HEK293 (cell line): ENCODE data around the gene SNAP47.

Experiments
- ATF2 ChIP-seq: fragments of 450-650 bp; formaldehyde crosslinking; IDR thresholded peaks from 2 replicates; pipeline ENCODE4 v1.5.1; 2016; ENCODE audit warnings: missing biosample characterization, missing genetic modification characterization, low read depth
- CTCF ChIP-seq: fragments of 450-650 bp; formaldehyde crosslinking; IDR thresholded peaks from 2 replicates; pipeline ENCODE4 v1.5.1; 2016; ENCODE audit warnings: missing biosample characterization, missing genetic modification characterization
- HOXD13 ChIP-seq: sonication (generic); formaldehyde crosslinking; IDR thresholded peaks from 2 replicates; pipeline ENCODE4 v1.8.0; 2022; ENCODE audit warnings: missing genetic modification reagents, borderline replicate concordance
- KLF9 ChIP-seq: fragments of 450-650 bp; formaldehyde crosslinking; IDR thresholded peaks from 2 replicates; pipeline ENCODE4 v1.5.1; 2016; ENCODE audit warnings: missing biosample characterization, missing genetic modification characterization, low read depth
- ZNF19 ChIP-seq: fragments of 450-650 bp; formaldehyde crosslinking; IDR thresholded peaks from 2 replicates; pipeline ENCODE4; 2016; ENCODE audit warnings: missing biosample characterization, missing genetic modification characterization, low read depth
- ZNF362 ChIP-seq: fragments of 450-650 bp; formaldehyde crosslinking; IDR thresholded peaks from 2 replicates; pipeline ENCODE4 v1.5.1; 2016; ENCODE audit warnings: missing biosample characterization, missing genetic modification characterization
- ZNF530 ChIP-seq: fragments of 450-650 bp; formaldehyde crosslinking; IDR thresholded peaks from 2 replicates; pipeline ENCODE4 v1.5.1; 2016; ENCODE audit warnings: low read depth, missing biosample characterization, missing genetic modification characterization
- TF ChIP-seq, protein P1 (sequence below): fragments of 450-650 bp; formaldehyde crosslinking; IDR thresholded peaks from 2 replicates; pipeline ENCODE4 v1.5.1; 2016; ENCODE audit warnings: missing biosample characterization, missing genetic modification characterization

- no peak for TF ChIP-seq KLF9 (tag by site-specific recombination)
- TF ChIP-seq ZNF530 (tag by site-specific recombination) = no peak
- TF ChIP-seq CTCF (tag by site-specific recombination) = no peak
- TF ChIP-seq HOXD13 (CRISPR knock-in tag) = no peak
- no peak for TF ChIP-seq ATF2
- TF ChIP-seq ZNF19 (tag by site-specific recombination) = no peak
- TF ChIP-seq ZNF362 (tag by site-specific recombination) = no peak
- TF ChIP-seq, protein P1, sequence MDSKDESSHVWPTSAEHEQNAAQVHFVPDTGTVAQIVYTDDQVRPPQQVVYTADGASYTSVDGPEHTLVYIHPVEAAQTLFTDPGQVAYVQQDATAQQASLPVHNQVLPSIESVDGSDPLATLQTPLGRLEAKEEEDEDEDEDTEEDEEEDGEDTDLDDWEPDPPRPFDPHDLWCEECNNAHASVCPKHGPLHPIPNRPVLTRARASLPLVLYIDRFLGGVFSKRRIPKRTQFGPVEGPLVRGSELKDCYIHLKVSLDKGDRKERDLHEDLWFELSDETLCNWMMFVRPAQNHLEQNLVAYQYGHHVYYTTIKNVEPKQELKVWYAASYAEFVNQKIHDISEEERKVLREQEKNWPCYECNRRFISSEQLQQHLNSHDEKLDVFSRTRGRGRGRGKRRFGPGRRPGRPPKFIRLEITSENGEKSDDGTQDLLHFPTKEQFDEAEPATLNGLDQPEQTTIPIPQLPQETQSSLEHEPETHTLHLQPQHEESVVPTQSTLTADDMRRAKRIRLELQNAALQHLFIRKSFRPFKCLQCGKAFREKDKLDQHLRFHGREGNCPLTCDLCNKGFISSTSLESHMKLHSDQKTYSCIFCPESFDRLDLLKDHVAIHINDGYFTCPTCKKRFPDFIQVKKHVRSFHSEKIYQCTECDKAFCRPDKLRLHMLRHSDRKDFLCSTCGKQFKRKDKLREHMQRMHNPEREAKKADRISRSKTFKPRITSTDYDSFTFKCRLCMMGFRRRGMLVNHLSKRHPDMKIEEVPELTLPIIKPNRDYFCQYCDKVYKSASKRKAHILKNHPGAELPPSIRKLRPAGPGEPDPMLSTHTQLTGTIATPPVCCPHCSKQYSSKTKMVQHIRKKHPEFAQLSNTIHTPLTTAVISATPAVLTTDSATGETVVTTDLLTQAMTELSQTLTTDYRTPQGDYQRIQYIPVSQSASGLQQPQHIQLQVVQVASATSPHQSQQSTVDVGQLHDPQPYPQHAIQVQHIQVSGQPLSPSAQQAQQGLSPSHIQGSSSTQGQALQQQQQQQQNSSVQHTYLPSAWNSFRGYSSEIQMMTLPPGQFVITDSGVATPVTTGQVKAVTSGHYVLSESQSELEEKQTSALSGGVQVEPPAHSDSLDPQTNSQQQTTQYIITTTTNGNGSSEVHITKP (tag by site-specific recombination) = no peak
Observed at GRCh38 chr1:227774821-227775661, 39.8 kb downstream of the SNAP47 start.
